ENCODE data around the gene RANBP3.

Gene RANBP3

DNA sequence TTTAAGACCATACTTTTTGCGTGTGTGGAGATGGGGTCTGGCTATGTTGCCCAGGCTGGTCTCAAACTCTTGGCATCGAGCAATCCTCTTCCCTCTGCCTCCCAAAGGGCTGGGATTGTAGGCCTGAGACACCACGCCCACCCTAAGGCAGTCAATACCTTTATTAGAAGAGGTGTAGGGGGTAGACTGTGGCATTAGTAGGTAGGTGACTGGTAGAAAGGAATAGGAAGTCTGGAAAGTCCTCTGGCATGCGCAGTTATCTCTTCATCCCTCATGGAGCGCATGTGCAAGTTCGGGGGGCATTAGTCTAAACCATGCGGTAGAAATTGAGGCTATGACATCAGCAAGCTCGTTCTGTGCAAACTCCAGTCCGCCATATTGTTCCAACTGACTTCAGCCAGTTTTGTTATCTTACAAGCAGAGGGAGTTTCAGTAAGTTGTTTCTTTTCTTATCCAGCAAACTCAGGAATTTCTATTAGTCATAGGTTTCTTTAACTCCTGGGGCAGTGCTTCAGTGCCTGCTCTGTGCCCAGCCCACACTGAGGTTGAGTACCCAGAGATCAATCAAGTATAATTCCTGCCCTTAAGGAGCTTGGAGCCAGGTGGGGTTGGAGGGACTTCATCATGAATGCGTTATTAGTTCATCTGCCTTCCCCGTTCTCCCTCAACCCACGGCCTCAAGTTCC lies 7.3 kb upstream of the RANBP3 start:
- DNase-seq = no peak

DNA sequence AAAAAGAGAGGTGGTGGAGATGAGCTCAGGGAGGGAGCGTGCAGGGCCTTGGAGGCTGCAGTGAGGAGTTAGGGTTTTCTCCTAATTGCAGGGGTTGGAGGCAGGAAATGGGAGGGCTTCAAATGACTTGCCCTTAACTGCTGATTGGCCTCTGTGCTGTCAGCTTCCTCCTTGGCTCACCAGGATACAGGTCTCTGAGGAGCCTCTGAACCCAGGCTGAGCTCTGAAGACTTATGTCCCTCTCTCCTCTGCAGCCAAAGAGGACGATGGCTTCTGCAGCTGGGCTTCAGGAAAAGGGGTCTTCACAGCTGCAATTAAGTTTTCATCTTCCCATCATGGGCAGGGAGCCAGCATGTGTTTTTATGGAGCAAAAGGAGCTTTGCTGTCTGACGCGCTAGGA lies 6.7 kb upstream of the RANBP3 start:
- no peak for DNase-seq

DNA sequence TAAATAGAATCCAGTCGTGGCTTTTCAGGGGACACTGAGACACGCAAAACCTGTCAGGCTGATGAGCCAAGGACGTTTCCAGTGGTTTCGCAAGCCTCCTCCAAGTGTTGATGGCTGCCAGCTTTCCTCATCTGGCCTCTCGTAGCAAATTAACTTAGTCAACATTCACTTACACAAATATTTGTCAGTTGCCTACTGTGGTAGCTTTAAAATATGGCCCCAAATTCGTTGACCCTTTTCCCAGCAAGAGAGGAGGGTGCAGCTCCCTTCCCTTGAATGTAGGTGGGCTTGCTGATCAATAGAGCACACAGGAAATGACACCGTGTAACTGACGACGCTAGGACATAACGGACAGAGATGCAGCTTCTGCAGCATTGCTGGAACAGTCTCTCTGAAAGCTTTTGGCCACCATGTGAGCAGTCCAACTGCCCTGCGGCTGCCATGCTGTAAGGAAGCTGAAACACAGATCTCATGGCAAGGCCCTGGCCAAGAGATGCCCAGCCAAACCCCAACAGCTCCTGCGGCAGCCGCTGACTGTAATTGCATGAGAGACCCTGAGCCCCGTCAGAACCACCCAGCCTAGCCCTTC lies 5.5 kb upstream of the RANBP3 start:
- DNase-seq = no peak

DNA sequence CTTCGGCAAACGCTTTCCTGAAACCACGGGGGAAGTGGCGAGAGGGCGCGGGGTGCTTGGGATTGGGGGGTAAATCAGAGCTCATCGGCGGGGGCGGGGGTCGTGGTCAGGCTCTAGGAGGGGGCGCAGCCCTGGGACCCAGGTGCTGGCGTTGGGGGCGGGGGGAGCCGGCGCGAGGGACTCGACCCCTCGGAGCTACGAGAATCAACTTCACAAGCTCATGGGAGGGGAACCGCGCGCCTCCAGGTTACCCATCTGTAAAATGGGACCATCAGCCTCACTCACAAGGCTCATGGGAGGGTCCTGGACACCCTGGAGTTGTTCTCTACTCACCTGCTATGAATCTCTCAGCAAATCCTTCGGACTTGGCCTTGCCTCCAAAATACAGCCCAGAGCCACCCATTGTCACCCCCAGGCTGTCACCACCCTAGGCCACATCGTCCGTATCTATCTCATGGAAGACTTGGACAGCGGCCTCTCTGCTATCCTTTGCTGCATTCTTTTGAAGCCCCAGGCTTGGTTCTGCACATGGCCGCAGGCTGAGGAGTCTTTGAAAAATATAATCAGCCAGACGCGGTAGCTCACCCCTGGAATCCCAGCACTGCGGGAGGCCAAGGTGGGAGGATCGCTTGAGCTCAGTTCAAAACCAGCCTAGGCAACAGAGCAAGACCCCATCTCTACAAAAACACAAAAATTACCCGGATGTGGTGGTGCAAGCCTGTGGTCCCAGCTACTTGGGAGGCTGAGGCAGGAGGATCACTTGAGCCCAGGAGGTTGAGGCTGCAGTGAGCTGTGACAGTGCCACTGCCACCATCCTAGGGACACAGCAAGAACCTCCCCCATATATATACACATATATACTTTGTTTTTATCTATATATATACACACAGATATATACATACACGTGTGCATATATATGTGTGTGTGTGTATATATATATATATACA lies 939 bp upstream of the RANBP3 start:
- DNase-seq = no peak

DNA sequence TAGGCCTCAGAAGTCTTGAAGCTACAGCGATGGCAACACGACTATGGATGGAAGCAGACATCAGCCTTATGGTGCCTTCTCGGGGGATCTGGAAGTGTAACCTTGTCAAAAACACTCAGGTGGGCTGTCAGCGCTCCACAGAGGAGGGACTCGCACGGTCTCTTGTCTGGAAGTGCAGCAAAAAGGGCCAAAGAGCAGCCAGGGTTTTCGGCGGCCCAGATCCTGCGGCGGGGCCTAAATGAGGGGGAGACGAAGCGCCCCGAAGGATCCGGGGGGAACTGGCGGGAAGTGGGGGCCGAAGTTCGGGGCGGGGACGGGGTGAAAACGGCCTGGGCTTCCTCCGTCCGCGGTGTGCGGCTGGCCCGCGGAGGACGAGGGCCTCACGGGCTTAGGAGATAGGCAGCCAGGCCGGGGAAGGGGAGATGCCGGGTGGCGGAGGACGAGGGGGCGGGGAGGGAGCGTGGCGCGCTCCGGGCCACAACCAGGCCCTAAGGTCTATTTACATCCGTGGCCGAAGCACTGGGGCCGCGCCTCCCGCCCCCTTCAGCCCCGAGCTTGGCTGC lies 637 bp downstream of the RANBP3 start:
- no peak for DNase-seq

DNA sequence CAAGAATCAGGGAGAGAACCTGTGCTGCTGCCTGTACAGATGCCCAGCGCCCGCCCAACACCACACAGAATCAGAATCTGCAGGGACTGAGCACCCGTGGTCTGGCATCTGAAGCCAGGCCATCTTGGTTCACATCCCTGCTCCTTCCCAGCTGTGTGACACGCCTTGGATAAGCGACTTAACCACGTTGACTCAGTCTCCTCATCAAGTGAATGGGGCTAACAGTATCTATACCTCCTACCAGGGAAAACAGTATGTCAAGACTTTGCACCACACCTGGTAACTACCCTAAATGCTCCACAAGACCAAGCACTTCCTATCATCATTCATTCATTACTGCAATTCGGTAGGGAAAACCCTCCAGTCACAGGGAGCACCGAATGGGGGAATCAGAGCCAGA lies 1.2 kb downstream of the RANBP3 start:
- no peak for DNase-seq

DNA sequence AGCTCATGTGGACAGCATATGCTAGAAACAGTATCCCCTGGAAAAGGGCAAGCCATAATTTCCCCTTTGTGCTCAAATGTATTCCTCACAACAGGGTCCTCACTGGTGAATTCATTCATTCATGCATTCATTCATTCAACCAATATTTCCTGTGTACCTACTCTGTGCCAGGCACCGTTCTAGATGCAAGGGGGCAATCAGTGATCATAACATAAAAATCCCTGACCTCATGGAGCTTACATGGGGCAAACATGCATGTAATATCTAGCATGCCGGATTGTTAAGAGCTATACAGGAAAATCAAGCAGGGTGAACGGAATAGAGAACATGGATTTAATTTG lies 2.6 kb downstream of the RANBP3 start:
- DNase-seq = no peak

DNA sequence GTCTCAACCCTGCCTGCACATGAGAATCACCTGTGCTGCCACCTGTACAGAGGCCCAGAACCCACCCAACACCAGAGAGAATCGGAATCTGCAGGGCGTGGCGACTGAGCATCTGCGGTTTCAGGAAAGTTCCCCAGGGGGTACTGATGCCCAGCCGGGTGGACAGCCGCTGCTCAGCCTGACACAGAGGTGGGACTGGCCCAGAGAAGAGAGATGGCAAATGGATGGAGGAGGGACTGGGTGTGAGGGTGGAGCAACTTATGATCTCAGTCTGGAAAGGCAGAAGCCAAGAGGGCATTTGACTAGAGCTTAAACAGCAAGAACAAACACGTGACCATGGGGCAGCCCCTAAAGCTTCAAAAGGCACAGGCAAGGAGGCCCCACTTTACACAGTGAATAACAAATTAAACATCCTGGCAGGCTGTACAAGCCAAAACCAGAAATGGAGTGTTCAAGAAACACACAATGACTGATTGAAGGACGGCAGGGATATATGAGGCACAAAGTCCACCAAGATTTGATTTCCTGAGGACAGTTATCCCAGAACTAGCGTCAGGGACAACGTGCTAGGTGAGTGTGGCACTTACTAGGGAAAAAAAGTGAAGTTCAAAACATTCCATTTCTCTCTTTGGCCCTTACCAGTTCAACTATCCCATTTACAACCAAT lies 3.1 kb downstream of the RANBP3 start:
- DNase-seq = no peak

DNA sequence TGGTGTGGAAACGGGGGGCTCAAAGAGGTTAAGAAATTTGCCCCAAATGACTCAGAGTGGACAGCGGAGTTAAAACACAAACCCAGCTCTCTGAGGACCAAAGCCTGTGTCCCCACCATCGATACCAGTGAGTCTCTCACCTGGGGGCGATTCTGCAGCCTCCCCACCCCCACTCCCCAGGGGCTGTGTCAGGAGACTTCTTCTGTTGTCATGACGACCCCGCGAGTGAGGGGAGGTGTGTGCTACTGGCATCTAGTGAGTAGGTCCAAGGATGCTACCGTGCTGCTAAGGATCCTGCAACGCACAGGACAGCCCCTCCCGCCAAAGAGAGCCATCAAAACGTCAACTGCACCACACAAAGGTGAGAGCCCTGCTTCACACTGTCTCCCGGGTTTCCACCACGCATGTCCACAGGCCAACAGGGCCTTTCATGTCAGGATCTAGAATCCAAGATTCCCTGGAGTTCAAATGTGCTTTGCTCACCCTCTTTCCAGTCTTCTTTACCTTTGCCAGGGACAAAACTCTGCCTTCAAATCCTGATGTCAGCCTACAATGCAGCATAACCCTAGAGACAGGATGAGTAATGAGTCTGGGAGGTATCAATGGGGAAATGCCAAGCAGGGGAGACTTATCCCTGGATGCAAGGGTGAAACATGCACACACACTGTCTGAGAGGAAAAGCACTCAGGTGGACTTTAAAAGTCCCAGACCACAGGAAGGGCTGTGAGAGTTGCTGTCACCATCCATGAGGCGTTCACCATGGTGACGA lies 3.9 kb downstream of the RANBP3 start:
- DNase-seq = no peak

DNA sequence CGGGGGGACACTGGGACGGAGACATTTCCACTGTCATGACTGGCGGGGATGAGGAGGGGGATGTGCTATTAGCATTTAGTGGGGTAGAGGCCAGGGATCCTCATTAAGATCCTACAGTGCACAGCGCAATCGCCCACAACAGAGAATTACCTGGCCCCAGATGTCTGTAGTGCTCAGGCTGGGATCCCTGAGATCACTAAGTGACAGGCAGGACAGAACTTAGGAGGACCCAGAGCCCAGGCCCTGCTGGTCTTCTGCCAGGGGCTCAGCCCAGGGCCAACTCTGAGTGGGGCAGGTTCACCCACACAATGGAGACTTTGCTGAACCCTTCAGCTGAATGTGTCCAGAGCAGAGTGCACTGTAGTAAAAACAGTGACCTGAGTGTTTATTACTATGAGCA lies 4.6 kb downstream of the RANBP3 start:
- DNase-seq = no peak

DNA sequence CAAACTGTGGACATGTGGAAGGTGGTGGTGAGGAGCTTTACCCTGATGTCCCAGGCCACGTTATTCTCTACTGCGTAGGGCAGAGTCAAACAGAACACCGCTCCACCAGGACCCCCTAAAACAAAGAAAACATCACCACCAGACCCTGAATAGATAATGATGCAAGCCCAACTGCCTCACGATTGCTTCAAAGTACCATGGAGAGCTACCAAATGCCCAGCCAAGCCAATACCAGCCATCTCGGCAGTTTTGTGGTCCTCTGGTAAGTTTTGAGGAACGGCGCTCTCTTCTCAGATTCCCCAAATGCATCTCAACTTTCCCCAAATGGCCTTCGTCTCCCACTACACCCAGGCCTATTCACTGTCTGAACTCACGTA lies 5.6 kb downstream of the RANBP3 start:
- no peak for DNase-seq

DNA sequence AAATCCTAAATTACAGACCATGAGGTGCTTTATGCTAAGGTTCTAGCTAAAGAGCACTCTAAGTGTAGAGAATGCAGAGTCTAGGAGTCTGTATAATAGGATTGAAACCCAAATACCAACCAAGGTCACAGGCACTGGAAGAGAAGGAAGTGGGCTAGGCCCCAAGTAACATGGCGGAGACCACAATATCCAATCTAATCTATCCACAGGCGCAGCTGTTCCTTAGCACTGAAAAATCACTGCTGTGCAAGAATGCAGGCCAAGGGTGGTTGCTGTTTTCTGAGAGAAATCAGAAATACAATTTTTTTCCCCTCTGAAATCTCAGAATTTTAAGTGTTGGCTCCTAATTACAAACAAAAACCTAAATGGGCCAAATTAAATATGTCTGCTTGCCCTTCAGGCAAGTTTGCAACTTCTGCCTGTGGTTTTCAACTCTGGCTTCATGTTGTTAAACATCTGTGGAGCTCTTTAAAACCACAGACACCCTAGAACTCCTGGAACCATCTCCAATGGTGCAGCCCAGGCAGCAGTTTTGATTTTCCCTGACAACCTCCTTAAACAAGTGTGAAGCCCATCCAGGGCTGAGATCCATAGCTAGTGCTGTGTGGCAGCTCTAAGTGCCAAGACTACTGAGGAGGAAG lies 6.1 kb downstream of the RANBP3 start:
- DNase-seq = no peak

DNA sequence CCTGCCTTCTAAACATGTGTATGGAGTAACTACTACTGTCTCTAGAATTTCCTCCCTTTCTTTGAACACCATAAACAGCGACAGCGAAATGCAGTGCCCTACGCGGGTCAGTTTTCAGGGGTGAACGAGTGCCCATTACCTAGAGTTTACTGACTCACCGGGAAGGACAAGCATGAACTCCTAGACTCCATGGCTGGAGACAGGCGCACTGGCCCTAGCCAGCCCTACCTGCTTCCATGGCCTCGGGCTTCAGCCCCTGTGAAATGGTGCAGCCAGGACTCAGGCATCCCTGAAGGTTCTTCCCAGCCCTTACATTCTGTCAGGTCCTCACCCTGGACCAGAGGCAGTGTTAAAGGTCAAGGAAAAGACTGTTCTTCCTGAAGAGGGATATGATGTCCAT lies 8.5 kb downstream of the RANBP3 start:
- no peak for DNase-seq

DNA sequence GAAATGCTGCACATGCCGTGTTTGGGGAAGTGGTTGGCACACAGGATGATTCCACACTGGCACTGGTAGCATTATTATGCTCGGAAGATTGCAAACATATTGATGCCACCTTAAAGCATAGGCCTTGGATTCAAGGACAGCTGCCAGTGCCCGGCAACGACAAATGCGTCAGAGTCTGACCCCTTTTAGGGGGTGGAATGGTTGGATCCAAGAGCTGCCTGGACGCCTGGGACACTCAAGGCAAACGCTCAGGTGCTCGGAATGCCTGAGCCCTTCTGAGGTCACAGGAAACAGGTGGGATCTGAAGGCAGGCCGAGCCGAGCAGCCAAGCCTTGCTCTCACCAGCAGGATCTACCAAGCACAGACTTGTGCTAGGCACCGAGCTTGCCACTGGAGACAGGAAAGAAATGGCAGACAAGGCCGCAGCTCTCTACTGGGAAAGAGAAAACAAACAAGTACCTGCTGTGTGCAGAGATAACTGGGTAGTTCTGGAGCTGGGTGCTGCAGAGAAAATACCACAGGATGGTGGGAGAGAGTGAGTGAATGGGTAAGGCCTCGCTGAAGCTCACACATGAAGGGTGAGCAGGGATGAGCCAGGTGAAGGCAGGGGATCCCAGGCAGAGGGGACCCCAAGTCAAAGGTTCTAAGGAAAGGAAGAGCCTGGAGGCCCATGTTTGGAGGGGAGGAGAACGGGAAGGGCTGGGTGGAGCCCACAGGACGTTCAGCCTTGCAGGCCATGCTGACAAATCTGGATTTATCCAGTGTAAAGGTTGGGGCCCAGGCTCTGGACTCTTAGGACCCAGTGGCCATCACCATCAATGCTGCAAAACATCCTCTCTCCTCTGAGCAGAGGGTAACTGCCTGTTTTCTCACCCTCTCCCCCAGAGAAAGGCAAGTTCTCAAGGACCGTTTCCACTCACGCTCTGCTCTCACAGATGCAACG lies 9.2 kb downstream of the RANBP3 start:
- no peak for DNase-seq

DNA sequence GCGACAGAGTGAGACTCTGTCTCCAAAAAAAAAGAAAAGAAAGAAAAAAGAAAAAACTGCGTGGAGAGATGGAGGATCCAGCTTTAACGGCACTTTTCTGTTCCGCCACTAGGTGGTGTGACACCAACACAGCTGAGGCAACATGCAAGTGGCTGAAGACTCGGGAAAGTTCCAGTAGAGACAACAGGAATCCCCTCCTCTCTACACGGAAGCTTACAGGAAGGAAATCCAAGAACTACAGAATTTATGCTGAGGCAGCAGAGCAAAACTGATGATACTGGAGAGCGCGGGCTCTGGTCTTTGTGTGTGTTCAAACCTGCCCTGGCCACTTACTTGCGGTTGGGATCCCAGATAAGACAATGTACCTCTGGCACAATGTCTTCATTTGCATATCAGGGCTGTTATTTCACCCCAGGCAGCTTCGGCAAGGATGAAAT lies 9.9 kb downstream of the RANBP3 start:
- peak; percentile 55 for DNase-seq

DNA sequence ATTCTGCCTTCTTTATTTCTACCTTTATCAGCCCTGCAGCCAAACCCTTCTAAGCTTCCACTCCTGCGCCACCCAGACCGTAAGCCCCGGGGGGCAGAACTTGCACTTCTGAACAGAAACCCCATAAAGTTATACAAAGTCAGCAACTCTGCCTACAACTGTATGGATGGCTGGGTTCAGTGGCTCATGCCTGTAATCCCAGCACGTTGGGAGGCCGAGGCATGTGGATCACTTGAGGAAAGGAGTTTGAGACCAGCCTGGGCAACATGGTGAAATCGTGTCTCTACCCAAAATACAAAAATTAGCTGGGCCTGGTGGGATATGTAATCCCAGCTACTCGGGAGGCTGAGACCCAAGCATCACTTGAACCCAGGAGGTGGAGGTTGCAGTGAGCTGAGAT lies 10.4 kb downstream of the RANBP3 start:
- no peak for DNase-seq

DNA sequence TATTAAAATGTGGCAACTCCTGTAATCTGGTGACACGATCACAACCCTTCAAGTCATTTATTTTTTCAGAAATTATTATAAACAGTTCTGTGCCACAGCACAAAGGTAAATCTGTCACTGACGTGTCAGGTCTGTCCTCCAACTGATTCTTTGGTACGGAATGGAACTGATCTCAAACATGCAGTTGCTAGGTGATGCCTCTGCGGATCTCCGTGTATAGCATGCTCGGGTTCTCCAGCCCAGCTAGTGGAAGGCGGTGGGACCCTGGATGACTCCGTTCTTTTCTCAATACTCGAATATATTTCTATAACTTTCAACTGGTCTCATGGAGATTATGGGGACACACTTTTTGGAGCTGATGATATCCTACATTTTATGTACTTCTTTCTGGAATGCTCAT lies 11.0 kb downstream of the RANBP3 start:
- no peak for DNase-seq

DNA sequence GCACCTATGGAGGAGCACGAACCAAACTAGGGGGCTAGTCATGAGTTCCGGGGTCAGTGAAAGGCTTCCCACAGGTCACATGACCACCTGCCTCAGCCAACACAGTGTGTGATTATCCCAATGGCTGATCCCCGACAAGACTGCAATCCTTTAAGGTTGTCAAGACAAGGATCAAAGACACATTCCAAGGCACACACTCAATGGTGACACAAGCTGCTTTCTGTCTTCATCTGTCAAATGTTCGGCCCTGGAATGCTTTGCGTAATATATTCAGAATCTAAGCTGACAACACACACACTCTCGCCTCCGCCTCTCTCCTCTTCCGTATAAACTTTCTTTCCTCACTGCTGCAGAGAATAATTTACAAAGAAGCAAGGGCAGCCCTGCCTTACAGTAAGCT lies 11.7 kb downstream of the RANBP3 start:
- no peak for DNase-seq

DNA sequence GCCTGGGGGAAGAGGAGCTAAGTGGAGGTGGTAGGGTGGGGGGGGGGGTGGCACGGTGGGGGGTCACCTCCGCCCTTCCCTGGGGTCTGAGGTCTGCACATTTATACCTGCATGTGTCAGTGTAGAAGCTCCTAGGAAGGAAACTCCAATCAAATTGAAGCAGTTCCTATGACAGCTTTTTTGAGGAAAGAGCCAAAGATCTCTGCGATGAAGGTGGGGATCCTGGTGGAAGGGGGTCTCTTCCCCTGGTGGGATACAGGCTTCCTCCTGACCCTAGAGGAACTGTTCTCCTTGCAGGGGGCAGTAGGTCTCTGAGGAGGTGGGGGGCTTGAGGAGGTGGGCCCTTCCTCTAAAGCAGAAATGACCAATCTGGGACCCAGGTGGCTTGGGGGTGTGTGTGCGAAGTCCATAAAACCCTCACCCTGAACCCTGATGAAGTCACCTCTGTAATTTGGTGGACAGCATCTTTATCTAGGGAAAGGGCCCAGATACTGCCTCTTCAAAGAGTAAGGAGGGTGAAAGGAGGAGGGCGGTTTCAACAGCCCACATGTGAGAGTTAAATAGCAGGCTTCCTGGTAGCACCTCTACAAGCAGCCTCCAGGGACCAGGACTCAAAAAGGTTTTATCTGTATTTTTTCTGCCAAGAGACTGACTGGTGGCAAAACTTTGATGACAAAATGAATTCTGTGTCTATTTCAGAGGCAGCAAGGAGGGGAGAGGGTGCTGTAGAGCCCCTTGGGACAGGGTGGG lies 12.9 kb downstream of the RANBP3 start:
- no peak for DNase-seq

DNA sequence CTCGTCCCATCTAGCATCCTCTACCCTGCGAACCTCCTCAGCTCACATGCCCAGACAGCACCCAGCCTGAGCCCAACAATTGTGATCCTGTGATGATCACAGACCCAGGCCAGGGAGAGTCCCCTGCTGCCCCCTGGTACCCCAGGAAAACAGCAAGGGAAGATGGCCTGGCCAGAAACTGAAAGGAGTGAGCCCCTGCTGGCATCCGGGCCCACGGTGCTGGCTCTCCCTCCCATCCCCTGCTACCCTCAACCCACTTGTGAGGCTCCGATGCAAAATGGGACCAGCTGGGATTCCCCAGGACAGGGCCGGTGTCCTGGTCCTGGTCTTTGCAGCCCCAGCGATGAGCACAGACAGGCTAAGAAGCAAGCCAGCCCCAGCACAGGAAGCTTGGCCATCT lies 14.1 kb downstream of the RANBP3 start:
- DNase-seq = no peak

Data from NCI-H2107 (cell line).